Stimulated activated CD8-positive, alpha-beta memory T cell treated with anti-CD3 and anti-CD28 coated beads, Interleukin-12 subunit alpha, Interleukin-12 subunit beta, amount 100 ng/mL, for 4 hours (primary cell): ENCODE measurements around the gene PDE6H.

Experiments
- DNase-seq: peaks from one replicate; pipeline ENCODE4 v3.0.0-alpha.2; 2020; ENCODE audit warnings: low read depth

The PDE6H gene

GRCh38 chr12:14975457-14975856, 2.6 kb downstream of the PDE6H start:
- no peak for DNase-seq

GRCh38 chr12:14976658-14977057, 3.8 kb downstream of the PDE6H start:
- no peak for DNase-seq

- DNase-seq, result no peak
Measured at GRCh38 chr12:14979468-14979867, 6.6 kb downstream of the PDE6H start.

GRCh38 chr12:14981049-14981448, 8.2 kb downstream of the PDE6H start:
- no peak for DNase-seq

GRCh38 chr12:14982562-14982961, 9.7 kb downstream of the PDE6H start:
- no peak for DNase-seq

GRCh38 chr12:14982991-14983390, 10.1 kb downstream of the PDE6H start:
- DNase-seq, result no peak

- DNase-seq, result no peak
Measured at GRCh38 chr12:14984036-14984435, 11.2 kb downstream of the PDE6H start.

- DNase-seq, result no peak
Measured at GRCh38 chr12:14984766-14985285, 12.0 kb downstream of the PDE6H start.

- DNase-seq, result no peak
Measured at GRCh38 chr12:14986449-14986848, 13.6 kb downstream of the PDE6H start.

- DNase-seq, result no peak
Measured at GRCh38 chr12:14988035-14988434, 15.2 kb downstream of the PDE6H start.

- no peak for DNase-seq
Measured at GRCh38 chr12:14989790-14990189, 16.9 kb downstream of the PDE6H start.

GRCh38 chr12:14991069-14991468, 18.2 kb downstream of the PDE6H start:
- no peak for DNase-seq

GRCh38 chr12:14992673-14993072, 19.8 kb downstream of the PDE6H start:
- DNase-seq, result no peak

- DNase-seq, result no peak
Measured at GRCh38 chr12:14993117-14993516, 20.3 kb downstream of the PDE6H start.

- no peak for DNase-seq
Measured at GRCh38 chr12:14993537-14994266, 20.9 kb downstream of the PDE6H start.

- no peak for DNase-seq
Measured at GRCh38 chr12:14994610-14995009, 21.8 kb downstream of the PDE6H start.

GRCh38 chr12:14995583-14996425, 23.0 kb downstream of the PDE6H start:
- no peak for DNase-seq

- DNase-seq, result no peak
Measured at GRCh38 chr12:14997998-14998397, 25.2 kb downstream of the PDE6H start.

GRCh38 chr12:14999021-14999694, 26.3 kb downstream of the PDE6H start:
- DNase-seq, result no peak

GRCh38 chr12:14999695-15000365, 27.0 kb downstream of the PDE6H start:
- DNase-seq, result no peak

GRCh38 chr12:15000575-15000974, 27.7 kb downstream of the PDE6H start:
- no peak for DNase-seq
